ENCODE data around the gene ADSS1.

Gene ADSS1

GRCh38 chr14:104784218-104784568, 60.2 kb downstream of the ADSS1 start:
- DNase-seq (ENCODE audit: low spot score), result no peak

- no peak for DNase-seq (ENCODE audit: low spot score)
Measured at GRCh38 chr14:104784846-104785707, 61.0 kb downstream of the ADSS1 start.

- no peak for DNase-seq (ENCODE audit: low spot score)
Measured at GRCh38 chr14:104785708-104786080, 61.7 kb downstream of the ADSS1 start.

- no peak for DNase-seq (ENCODE audit: low spot score)
Measured at GRCh38 chr14:104786091-104786586, 62.1 kb downstream of the ADSS1 start.

- DNase-seq (ENCODE audit: low spot score), result no peak
Measured at GRCh38 chr14:104786726-104787675, 63.0 kb downstream of the ADSS1 start.

GRCh38 chr14:104787736-104788135, 63.7 kb downstream of the ADSS1 start:
- DNase-seq (ENCODE audit: low spot score), result no peak

- DNase-seq (ENCODE audit: low spot score), result no peak
Measured at GRCh38 chr14:104788161-104788818, 64.3 kb downstream of the ADSS1 start.

GRCh38 chr14:104788873-104789663, 65.0 kb downstream of the ADSS1 start:
- DNase-seq (ENCODE audit: low spot score), result no peak

- no peak for DNase-seq (ENCODE audit: low spot score)
Measured at GRCh38 chr14:104789752-104790743, 66.0 kb downstream of the ADSS1 start.

GRCh38 chr14:104791425-104791824, 67.4 kb downstream of the ADSS1 start:
- DNase-seq (ENCODE audit: low spot score), result no peak

- no peak for DNase-seq (ENCODE audit: low spot score)
Measured at GRCh38 chr14:104792101-104792884, 68.3 kb downstream of the ADSS1 start.

- no peak for DNase-seq (ENCODE audit: low spot score)
Measured at GRCh38 chr14:104792945-104793702, 69.1 kb downstream of the ADSS1 start.

GRCh38 chr14:104793703-104793959, 69.6 kb downstream of the ADSS1 start:
- DNase-seq (ENCODE audit: low spot score), result no peak

- DNase-seq (ENCODE audit: low spot score), result peak; percentile 90
Measured at GRCh38 chr14:104794099-104794498, 70.1 kb downstream of the ADSS1 start.

- DNase-seq (ENCODE audit: low spot score), result peak; percentile 59
Measured at GRCh38 chr14:104794631-104794992, 70.6 kb downstream of the ADSS1 start.

- DNase-seq (ENCODE audit: low spot score), result peak; percentile 71
Measured at GRCh38 chr14:104794993-104795780, 71.2 kb downstream of the ADSS1 start, which contains the start of gene AKT1. AKT1 (minus strand) TSS chr14:104795748; CDS start chr14:104792643, 3,105 bp downstream.

GRCh38 chr14:104795781-104796686, 72.0 kb downstream of the ADSS1 start:
- DNase-seq (ENCODE audit: low spot score), result peak; percentile 94

Measured in AG20443 (cell line).